GM18951 (cell line): ENCODE results near the gene MRLN.
"Not testable (repeated sequence)": the region's sequence is repeated elsewhere in the genome, so short reads cannot be mapped to it uniquely, and the experiment has no call there.

Experiments used
- POLR2A ChIP-seq: IDR thresholded peaks from 4 replicates; pipeline ENCODE4 v1.6.1; 2011; ENCODE audit warnings: mild to moderate bottlenecking; ENCODE audit not compliant: insufficient read length, insufficient read depth; ENCODE audit errors: extremely low read depth
- in situ Hi-C: fragments of 300-500 bp; cut with MboI; formaldehyde crosslinking; loops from one replicate; pipeline ENCODE4 v1.12.0; 2022; ENCODE audit warnings: low sequenced_read_pairs, mixed read lengths, inconsistent platforms; ENCODE audit not compliant: unreplicated experiment

MRLN gene

DNA sequence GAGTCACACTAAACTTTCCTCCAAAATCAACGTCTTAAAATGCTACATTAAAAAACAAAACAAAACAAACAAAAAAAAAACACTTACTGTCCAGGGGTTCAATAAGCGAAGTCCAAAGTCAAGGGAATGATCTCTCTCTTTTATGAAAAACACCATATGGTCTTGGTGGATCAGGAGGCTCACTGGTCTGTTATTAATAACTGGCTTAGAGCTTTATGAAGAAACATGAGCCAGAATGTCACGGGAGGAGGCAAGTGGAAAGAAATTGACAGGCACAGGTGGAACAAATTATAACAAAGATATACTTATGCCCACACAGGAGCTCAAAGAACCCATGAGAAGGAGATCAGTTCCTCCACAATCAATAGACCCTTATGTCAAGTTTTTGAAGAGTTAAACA is at the start of gene MRLN:
TSS of gene MRLN (minus strand) at position 189 of the 400 bp plus-strand sequence.
- in situ Hi-C loops, result no loop called here
- no peak for TF ChIP-seq POLR2A

DNA sequence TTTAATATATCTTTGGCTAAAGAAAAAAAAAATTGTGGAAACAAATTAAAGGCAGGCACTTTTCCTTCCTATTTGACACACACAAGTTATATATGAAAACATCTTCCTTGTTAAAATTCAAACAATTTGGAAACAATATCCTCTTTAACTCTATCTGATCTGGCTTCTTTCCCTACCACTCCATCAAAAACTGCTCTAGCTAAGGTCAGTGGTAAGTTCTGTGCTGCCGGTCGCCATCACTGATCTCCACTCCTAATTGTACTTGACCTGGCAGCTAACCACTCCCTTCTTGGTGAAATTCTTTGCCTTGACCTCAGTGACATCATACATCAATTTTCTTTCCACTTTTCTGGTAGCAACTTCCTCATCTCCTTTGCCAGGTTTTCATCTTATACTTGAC is 47.9 kb upstream of the MRLN start:
- no peak for TF ChIP-seq POLR2A
- in situ Hi-C loops, result no loop called here

GRCh38 chr10:59799421-59799820 is 46.2 kb upstream of the MRLN start:
- in situ Hi-C loops, result no loop called here
- no peak for TF ChIP-seq POLR2A

DNA sequence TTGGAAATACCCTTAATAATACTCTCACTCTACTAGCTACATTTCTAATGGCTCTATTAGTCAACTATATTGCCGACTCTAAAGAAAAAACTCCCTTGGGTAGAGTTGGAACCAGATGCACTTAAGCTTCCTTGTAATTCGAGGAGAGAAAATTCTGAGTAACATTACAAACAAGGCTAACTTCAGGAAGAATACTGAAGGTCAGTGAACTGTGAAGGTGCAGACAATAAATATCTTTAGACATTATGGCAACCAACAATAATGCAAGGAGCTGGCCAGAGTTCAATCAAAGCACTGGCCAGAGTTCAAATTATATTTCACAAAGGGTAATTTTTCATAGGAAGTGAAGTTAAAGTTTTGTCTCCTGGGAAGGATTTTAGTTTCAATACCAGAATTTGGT is 40.7 kb upstream of the MRLN start:
- no peak for TF ChIP-seq POLR2A
- in situ Hi-C loops, result no loop called here

GRCh38 chr10:59792812-59793211 is 39.6 kb upstream of the MRLN start:
- no peak for TF ChIP-seq POLR2A
- in situ Hi-C loops, result no loop called here

- in situ Hi-C loops, result no loop called here
- no peak for TF ChIP-seq POLR2A
Observed at GRCh38 chr10:59791601-59792000, 38.3 kb upstream of the MRLN start.

- in situ Hi-C loops, result not testable (repeated sequence)
Observed at GRCh38 chr10:59790080-59790479, 36.8 kb upstream of the MRLN start.

DNA sequence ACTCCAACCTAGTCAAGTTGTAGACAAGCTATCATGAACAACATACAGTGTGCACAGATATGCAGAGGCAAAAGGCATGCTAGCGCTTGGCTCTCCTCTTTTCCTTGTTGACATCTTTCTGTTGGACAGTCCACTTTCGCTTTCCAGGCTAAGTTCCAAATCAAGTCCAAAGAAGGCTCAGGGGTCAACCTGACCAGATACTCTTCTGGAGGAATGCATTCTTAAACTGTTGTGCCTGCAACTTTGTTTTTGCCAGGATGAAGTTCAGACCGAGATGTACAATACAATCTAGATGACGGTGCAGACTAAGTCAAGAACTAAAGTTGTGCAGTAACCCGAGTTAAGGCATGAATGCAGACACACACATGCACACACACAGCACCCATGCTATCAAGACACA is 35.7 kb upstream of the MRLN start:
- in situ Hi-C loops, result not testable (repeated sequence)

DNA sequence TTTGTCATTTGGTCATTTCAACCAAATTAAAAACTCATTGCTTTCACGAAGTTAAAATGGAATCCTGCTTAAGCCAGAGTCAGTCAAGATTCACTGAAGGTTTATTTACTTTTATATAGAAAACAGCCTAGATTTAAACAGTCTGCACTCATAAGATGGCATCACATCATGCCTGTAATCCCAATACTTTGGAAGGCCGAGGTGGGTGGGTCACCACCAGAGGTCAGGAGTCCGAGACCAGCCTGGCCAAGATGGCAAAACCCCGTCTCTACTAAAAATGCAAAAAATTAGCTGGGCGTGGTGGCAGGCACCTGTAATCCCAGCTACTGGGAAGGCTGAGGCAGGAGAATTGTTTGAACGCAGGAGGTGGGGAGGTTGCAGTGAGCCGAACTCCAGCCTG is 33.8 kb upstream of the MRLN start:
- in situ Hi-C loops, result not testable (repeated sequence)

DNA sequence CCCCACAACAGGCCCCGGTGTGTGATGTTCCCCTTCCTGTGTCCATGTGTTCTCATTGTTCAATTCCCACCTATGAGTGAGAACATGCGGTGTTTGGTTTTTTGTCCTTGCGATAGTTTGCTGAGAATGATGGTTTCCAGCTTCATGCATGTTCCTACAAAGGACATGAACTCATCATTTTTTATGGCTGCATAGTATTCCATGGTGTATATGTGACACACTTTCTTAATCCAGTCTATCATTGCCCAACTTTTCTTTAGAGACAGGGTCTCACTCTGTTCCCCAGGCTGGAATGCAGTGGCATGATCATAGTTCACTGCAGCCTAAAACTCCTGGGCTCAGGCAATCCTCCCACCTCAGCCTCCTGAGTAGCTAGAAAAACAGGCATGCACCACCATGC is 32.2 kb upstream of the MRLN start:
- in situ Hi-C loops, result not testable (repeated sequence)

DNA sequence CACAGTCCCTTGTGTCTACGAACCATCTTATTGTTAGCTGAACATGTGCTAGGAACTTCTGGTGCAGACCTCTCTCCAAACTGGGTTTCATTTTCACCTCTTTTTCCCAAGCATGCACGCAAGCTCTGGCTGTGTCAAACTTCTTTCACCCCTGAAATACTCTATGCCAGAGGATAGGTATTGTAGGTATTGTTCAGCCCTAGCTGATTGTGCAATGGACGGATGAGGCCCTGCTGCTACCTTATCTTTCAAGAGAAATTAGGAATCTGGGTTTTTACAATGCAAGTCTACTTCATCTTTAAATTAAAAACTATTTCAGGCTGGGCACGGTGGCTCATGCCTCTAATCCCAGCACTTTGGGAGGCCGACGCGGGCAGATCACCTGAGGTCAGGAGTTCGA is 28.3 kb upstream of the MRLN start:
- TF ChIP-seq POLR2A, result no peak
- in situ Hi-C loops, result no loop called here

GRCh38 chr10:59779756-59780533 is 26.7 kb upstream of the MRLN start:
- in situ Hi-C loops, result no loop called here
- TF ChIP-seq POLR2A, result no peak

DNA sequence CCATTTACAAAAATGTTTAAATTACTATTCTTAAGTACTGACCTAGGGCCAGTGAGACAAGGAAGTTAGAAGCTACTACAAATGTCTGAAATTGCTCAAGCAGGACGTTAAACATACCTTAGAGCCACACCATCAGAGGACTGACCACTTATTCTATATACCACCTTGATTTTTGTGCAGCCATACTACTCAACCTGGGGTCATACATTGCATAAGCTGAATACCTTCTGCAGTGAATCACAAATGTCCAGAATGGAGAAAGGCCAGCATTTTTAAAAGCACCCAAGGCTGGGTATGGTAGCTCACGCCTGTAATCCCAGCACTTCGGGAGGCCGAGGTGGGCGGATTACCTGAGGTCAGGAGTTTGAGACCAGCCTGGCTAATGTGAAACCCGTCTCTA is 21.2 kb upstream of the MRLN start:
- no peak for TF ChIP-seq POLR2A

DNA sequence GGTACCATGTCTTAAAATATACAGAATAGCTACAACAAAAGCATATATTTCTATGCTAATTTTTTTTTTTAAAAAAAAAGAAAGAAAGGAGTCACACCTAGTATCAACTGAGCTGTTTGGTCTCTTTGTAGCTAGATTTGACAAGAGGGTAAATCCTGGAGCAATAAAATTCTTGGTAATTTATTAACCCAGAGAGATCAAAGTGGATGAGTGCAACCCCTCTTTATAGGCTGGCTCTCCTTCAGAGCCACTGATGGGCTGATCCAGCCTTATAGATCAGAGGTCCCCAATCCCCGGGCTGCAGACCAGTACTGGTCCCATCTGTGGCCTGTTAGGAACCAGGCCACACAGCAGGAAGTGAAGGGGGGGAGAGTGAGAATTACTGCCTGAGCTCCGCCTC is 19.8 kb upstream of the MRLN start:
- no peak for TF ChIP-seq POLR2A

More for the DNA sequence above, 21.2 kb upstream of the MRLN start:
- in situ Hi-C loops, result no loop called here

DNA sequence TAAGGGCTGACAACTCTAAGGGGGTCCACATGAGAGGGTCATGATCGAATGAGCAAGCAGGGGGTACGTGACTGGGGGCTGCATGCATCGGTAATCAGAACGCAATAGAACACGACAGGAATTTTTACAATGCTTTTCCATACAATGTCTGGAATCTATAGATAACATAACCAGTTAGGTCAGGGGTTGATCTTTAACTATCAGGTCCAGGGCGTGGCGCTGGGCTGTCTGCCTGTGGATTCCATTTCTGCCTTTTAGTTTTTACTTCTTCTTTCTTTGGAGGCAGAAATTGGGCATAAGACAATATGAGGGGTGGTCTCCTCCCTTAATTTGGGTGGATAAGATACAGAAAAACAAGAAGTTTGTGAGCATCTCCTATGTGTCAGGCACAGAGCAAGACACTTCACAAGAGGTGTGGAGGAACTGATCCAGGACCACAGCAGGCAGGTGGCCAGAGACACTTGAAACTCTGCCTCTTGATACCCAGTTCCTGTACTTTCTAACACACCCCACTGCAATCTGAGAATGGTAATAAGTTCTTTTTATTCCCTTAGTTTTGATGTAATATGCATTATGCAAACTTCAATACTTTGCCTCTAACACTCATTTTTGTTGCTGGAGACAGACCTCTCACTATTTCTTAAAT is 18.0 kb upstream of the MRLN start:
- no peak for TF ChIP-seq POLR2A
- in situ Hi-C loops, result no loop called here

More for the DNA sequence above, 19.8 kb upstream of the MRLN start:
- in situ Hi-C loops, result no loop called here
